Tibial artery (tissue), 4 donors: ENCODE results near the gene KLHL30.

Experiments used
- DNase-seq, 2 donors: peaks; one replicate each; pipeline ENCODE4 v3.0.0-alpha.2; 2019
- H3K27ac ChIP-seq, 2 donors: fragments of 200-600 bp; sonication (generic) in 1 of 2; 1 replicate in 1 of 2; 2 replicates in 1 of 2; pipeline ENCODE4 v1.5.1; 2018 to 2019; ENCODE audit warnings: mild to moderate bottlenecking in 1 of 2
- H3K27me3 ChIP-seq, 2 donors: fragments of 200-600 bp; sonication (generic) in 1 of 2; one replicate each; pipeline versions ENCODE4 v1.5.1 to v1.6.0; 2016 to 2019
- H3K36me3 ChIP-seq, 3 donors: fragments of 200-600 bp; sonication (generic) in 2 of 3; one replicate each; pipeline ENCODE4 v1.5.1; 2016 to 2019; ENCODE audit warnings: mild to moderate bottlenecking in 2 of 3
- H3K4me1 ChIP-seq, 4 donors: fragments of 200-600 bp; sonication (generic) in 2 of 4; 1 replicate in 3 of 4; 2 replicates in 1 of 4; pipeline ENCODE4 v1.5.1; 2016 to 2019
- H3K4me3 ChIP-seq, 2 donors: fragments of 200-600 bp; sonication (generic) in 1 of 2; 1 replicate in 1 of 2; 2 replicates in 1 of 2; pipeline ENCODE4 v1.5.1; 2018 to 2019; ENCODE audit warnings: mild to moderate bottlenecking in 2 of 2
- H3K9me3 ChIP-seq, 3 donors: fragments of 200-600 bp; sonication (generic) in 1 of 3; one replicate each; pipeline ENCODE4 v1.5.1; 2016 to 2019
- CTCF ChIP-seq, 2 experiments: fragments of 200-600 bp in 1 of 2; fragments of 450-650 bp in 1 of 2; IDR thresholded peaks; one replicate each; pipeline ENCODE4 v1.5.1; 2017 to 2019; ENCODE audit warnings: antibody characterized with exemption in 2 of 2, mild to moderate bottlenecking in 1 of 2, moderate library complexity in 1 of 2
- intact Hi-C: fragments of 100-400 bp; cut with DNase I; formaldehyde crosslinking; loops from one replicate; pipeline ENCODE4 v1.15.0; 2023; ENCODE audit warnings: low total_unique reads

The KLHL30 gene

GRCh38 chr2:238105506-238106338 is 32.7 kb upstream of the KLHL30 start:
- DNase-seq: peak; percentile 8 to 41
- TF ChIP-seq CTCF (IDR thresholded peaks at IDR 0.05): no peak
- Histone ChIP-seq H3K4me3 (no peak overlapping the region), H3K36me3 (no peaks in the 10 kb centered on the region), H3K9me3 (no peaks in the 10 kb centered on the region), H3K27me3 (no peaks in the 10 kb centered on the region), H3K4me1 (peaks cover 0 to 4% (median 0%) of the 10 kb centered on the region in 4 donors), H3K27ac (no peak overlapping the region)
- intact Hi-C loops: no loop called here

- H3K4me1 ChIP-seq: peaks cover 0 to 4% (median 0%) of the 10 kb centered on the region in 4 donors
- peak in 1 of 2 donors; percentile 55 for DNase-seq
These were observed 32.1 kb upstream of the KLHL30 start for GRCh38 chr2:238106339-238106697.

GRCh38 chr2:238106698-238107524 is 31.6 kb upstream of the KLHL30 start:
- Histone ChIP-seq H3K4me3 (no peak overlapping the region), H3K4me1 (peaks cover 0 to 4% (median 0%) of the 10 kb centered on the region in 4 donors), H3K27ac (no peak overlapping the region), H3K9me3 (no peaks in the 10 kb centered on the region), H3K36me3 (no peaks in the 10 kb centered on the region), H3K27me3 (no peaks in the 10 kb centered on the region)
- intact Hi-C loops: no loop called here
- peak; percentile 18 to 64 for DNase-seq
- no peak for TF ChIP-seq CTCF (IDR thresholded peaks at IDR 0.05)

More at GRCh38 chr2:238106339-238106697, 32.1 kb upstream of the KLHL30 start:
- Histone ChIP-seq H3K9me3 (no peaks in the 10 kb centered on the region), H3K4me3 (no peak overlapping the region), H3K27me3 (no peaks in the 10 kb centered on the region), H3K27ac (no peak overlapping the region), H3K36me3 (no peaks in the 10 kb centered on the region)
- intact Hi-C loops: no loop called here
- TF ChIP-seq CTCF (IDR thresholded peaks at IDR 0.05): no peak

- Histone ChIP-seq H3K36me3 (no peaks in the 10 kb centered on the region), H3K27ac (no peak overlapping the region), H3K4me3 (no peak overlapping the region), H3K4me1 (peaks cover 0 to 4% (median 0%) of the 10 kb centered on the region in 4 donors), H3K9me3 (peaks cover 0 to 5% (median 0%) of the 10 kb centered on the region in 3 donors), H3K27me3 (no peaks in the 10 kb centered on the region)
- peak; percentile 18 to 63 for DNase-seq
- TF ChIP-seq CTCF (IDR thresholded peaks at IDR 0.05): no peak
- intact Hi-C loops: no loop called here
These were observed 30.7 kb upstream of the KLHL30 start for GRCh38 chr2:238107525-238108422.
